HG03378 (cell line): ENCODE measurements around the gene GIMAP1.

Source experiments
- ATAC-seq: cut with Tn5 transposase; IDR thresholded peaks from one replicate; pipeline ENCODE4 v1.9.1; 2021; ENCODE audit warnings: mild to moderate bottlenecking, moderate library complexity; ENCODE audit not compliant: unreplicated experiment

The GIMAP1 gene

GRCh38 chr7:150721970-150722373 lies 5.6 kb downstream of the GIMAP1 start:
- ATAC-seq, result no peak

- ATAC-seq, result no peak
Observed at GRCh38 chr7:150722431-150722931, 6.1 kb downstream of the GIMAP1 start.

GRCh38 chr7:150723467-150723866 lies 7.1 kb downstream of the GIMAP1 start:
- ATAC-seq, result no peak

- ATAC-seq, result no peak
Observed at GRCh38 chr7:150727381-150727780, 11.0 kb downstream of the GIMAP1 start.

- no peak for ATAC-seq
Observed at GRCh38 chr7:150728011-150728410, 11.6 kb downstream of the GIMAP1 start.

GRCh38 chr7:150728609-150729008 lies 12.2 kb downstream of the GIMAP1 start:
- ATAC-seq, result no peak

- ATAC-seq, result no peak
Observed at GRCh38 chr7:150731916-150732315, 15.5 kb downstream of the GIMAP1 start.

- no peak for ATAC-seq
Observed at GRCh38 chr7:150732786-150733481, 16.5 kb downstream of the GIMAP1 start.

GRCh38 chr7:150733482-150734095 lies 17.2 kb downstream of the GIMAP1 start:
- no peak for ATAC-seq

GRCh38 chr7:150734254-150734653 lies 17.8 kb downstream of the GIMAP1 start:
- no peak for ATAC-seq

GRCh38 chr7:150735596-150736358 lies 19.4 kb downstream of the GIMAP1 start:
- no peak for ATAC-seq

GRCh38 chr7:150736864-150737263 lies 20.5 kb downstream of the GIMAP1 start:
- no peak for ATAC-seq

- ATAC-seq, result no peak
Observed at GRCh38 chr7:150737265-150738055, 21.0 kb downstream of the GIMAP1 start, which contains the start of gene GIMAP5. Gene GIMAP5, plus strand, starts transcription at chr7:150737418. Its CDS starts 3,467 bp downstream, at chr7:150740885.

- ATAC-seq, result no peak
Observed at GRCh38 chr7:150738092-150738491, 21.7 kb downstream of the GIMAP1 start.

GRCh38 chr7:150738591-150739001 lies 22.2 kb downstream of the GIMAP1 start:
- no peak for ATAC-seq

- no peak for ATAC-seq
Observed at GRCh38 chr7:150739033-150739432, 22.6 kb downstream of the GIMAP1 start.

GRCh38 chr7:150740053-150740452 lies 23.6 kb downstream of the GIMAP1 start:
- ATAC-seq, result no peak

GRCh38 chr7:150742286-150742968 lies 26.0 kb downstream of the GIMAP1 start:
- no peak for ATAC-seq

GRCh38 chr7:150744041-150744656 lies 27.7 kb downstream of the GIMAP1 start:
- no peak for ATAC-seq

GRCh38 chr7:150745086-150745485 lies 28.7 kb downstream of the GIMAP1 start:
- no peak for ATAC-seq
